Measurements from ENCODE around the gene ABLIM2. TPM values are rescaled to one million over a fixed set of nuclear protein-coding genes. Genes with fewer than 3 reads are reported as not detected.

The ABLIM2 gene
- total RNA-seq, 1 experiment from 2014 or later, result 1.0 TPM

DNA sequence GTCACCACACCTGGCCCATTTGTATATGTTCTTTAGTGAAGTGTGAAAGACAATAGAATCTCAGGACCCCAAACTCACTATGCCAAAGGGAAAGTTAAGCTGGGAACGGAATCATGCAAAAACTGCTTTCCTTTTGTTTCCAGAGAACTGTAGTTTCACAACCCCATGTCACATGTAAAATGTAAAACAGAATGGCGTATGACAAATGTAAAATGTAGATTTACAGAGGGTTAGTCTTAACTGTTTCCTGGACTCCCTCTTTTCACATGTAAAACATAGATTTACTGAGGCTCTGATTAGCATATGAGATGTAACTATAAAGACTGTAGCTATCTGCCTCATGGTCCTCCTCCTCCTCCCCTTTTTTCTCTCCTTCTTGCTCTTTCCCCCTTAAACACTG lies 66.3 kb downstream of the ABLIM2 start:
- Mint-ChIP-seq H3K9me3 (peaks cover 30% of the 10 kb centered on the region in 2 experiments), H3K4me1 (peaks cover 3 to 5% of the 10 kb centered on the region in 2 experiments; a peak in 2 of 4 replicates), H3K36me3 (ENCODE audit: insufficient read depth in 1 of 3, low read depth in 3 of 3) (peaks cover 18 to 26% (median 24%) of the 10 kb centered on the region in 3 experiments), H3K27ac (peak overlapping the region in 1 of 3 experiments; percentile 30; a peak in 1 of 7 replicates), H3K4me3 (no peak overlapping the region), H3K27me3 (ENCODE audit: low read depth) (peaks cover 5% of the 10 kb centered on the region)
- no peak overlapping the region for H3T11ph ChIP-seq (ENCODE audit: low read length)
- no peak overlapping the region for H3K14ac ChIP-seq (ENCODE audit: insufficient read depth, low read length)
- H2BK120ac ChIP-seq (ENCODE audit: low read depth, low read length, poor library complexity, severe bottlenecking), result no peak overlapping the region
- H3K27ac ChIP-seq (ENCODE audit: insufficient read length, low read depth, low read length), result no peak overlapping the region
- H4K20me1 ChIP-seq (ENCODE audit: control insufficient read depth, insufficient read depth, insufficient read length), result no peaks in the 10 kb centered on the region
- H4K8ac ChIP-seq (replicated peaks; ENCODE audit: insufficient read length, low read depth, low read length), result no peak overlapping the region
- H3K4me1 ChIP-seq (ENCODE audit: insufficient read depth, low read length), result no peaks in the 10 kb centered on the region
- H2BK20ac ChIP-seq (ENCODE audit: low read depth, low read length, poor library complexity, severe bottlenecking), result no peak overlapping the region
- no peaks in the 10 kb centered on the region for H3K79me1 ChIP-seq (ENCODE audit: insufficient read depth, low read depth, low read length, poor library complexity, severe bottlenecking)
- TF ChIP-seq, protein P1, sequence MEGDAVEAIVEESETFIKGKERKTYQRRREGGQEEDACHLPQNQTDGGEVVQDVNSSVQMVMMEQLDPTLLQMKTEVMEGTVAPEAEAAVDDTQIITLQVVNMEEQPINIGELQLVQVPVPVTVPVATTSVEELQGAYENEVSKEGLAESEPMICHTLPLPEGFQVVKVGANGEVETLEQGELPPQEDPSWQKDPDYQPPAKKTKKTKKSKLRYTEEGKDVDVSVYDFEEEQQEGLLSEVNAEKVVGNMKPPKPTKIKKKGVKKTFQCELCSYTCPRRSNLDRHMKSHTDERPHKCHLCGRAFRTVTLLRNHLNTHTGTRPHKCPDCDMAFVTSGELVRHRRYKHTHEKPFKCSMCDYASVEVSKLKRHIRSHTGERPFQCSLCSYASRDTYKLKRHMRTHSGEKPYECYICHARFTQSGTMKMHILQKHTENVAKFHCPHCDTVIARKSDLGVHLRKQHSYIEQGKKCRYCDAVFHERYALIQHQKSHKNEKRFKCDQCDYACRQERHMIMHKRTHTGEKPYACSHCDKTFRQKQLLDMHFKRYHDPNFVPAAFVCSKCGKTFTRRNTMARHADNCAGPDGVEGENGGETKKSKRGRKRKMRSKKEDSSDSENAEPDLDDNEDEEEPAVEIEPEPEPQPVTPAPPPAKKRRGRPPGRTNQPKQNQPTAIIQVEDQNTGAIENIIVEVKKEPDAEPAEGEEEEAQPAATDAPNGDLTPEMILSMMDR (conservative IDR thresholded peaks at IDR 0.05), result no peak
- H3K9ac ChIP-seq (ENCODE audit: extremely low read depth, insufficient read length, low read length), result no peak overlapping the region
- H2AK5ac ChIP-seq (ENCODE audit: insufficient read length, low read length), result no peak overlapping the region
- no peak overlapping the region for H4K91ac ChIP-seq (ENCODE audit: insufficient read length, low read depth, low read length)
- H2AFZ ChIP-seq (ENCODE audit: low read length), result no peak overlapping the region
- no peak for DNase-seq
- no peaks in the 10 kb centered on the region for H3K79me2 ChIP-seq (ENCODE audit: insufficient read depth, low read length)
- H3K18ac ChIP-seq (ENCODE audit: insufficient read length, low read depth, low read length), result no peak overlapping the region
- no peaks in the 10 kb centered on the region for H3K23me2 ChIP-seq (ENCODE audit: insufficient read length, low read depth, low read length, poor library complexity, severe bottlenecking)
- no peak overlapping the region for H2BK5ac ChIP-seq (ENCODE audit: insufficient read length, low read length)
- no peak overlapping the region for H3K4me2 ChIP-seq (ENCODE audit: insufficient read depth, insufficient read length, low read length)
- H3K4ac ChIP-seq (ENCODE audit: low read depth, low read length), result no peak overlapping the region
- H3K23ac ChIP-seq (ENCODE audit: insufficient read length, low read depth, low read length), result no peak overlapping the region
- H3K9me3 ChIP-seq (ENCODE audit: control insufficient read depth, low read depth, low read length), result no peaks in the 10 kb centered on the region
- H4K5ac ChIP-seq (ENCODE audit: insufficient read length, low read depth, low read length), result no peak overlapping the region
- no peak overlapping the region for H3K56ac ChIP-seq (ENCODE audit: insufficient read length, low read depth, low read length)
- WGBS (ENCODE audit: extremely low coverage, insufficient read length, low lambda C conversion rate), result no CpG with 5 or more reads among the region's 2 CpGs
- no peak overlapping the region for H2BK12ac ChIP-seq (ENCODE audit: insufficient read length, low read depth, low read length)
- no peak overlapping the region for H2BK15ac ChIP-seq (ENCODE audit: low read depth, low read length)
- H3K27me3 ChIP-seq (ENCODE audit: insufficient read depth, low read length), result no peaks in the 10 kb centered on the region; the same call in 1 of the 2 replicates
